Hematopoietic multipotent progenitor cell treated with erythropoietin and hydrocortisone succinate and interleukin-3 and kit ligand, for 4 days (in vitro differentiated cells): ENCODE measurements around the gene PIK3R6.

Source experiments
- DNase-seq: peaks from one replicate; pipeline ENCODE4 v3.0.0-alpha.2; 2015

The PIK3R6 gene

GRCh38 chr17:8893621-8894201, 26.2 kb upstream of the PIK3R6 start:
- no peak for DNase-seq

- no peak for DNase-seq
Observed at GRCh38 chr17:8893059-8893458, 25.6 kb upstream of the PIK3R6 start.

GRCh38 chr17:8892338-8892690, 24.8 kb upstream of the PIK3R6 start:
- no peak for DNase-seq

GRCh38 chr17:8890671-8891070, 23.2 kb upstream of the PIK3R6 start:
- no peak for DNase-seq

- no peak for DNase-seq
Observed at GRCh38 chr17:8889458-8890210, 22.2 kb upstream of the PIK3R6 start.

GRCh38 chr17:8888704-8889302, 21.3 kb upstream of the PIK3R6 start:
- DNase-seq, result no peak

GRCh38 chr17:8887834-8888703, 20.6 kb upstream of the PIK3R6 start:
- no peak for DNase-seq

GRCh38 chr17:8887301-8887700, 19.8 kb upstream of the PIK3R6 start:
- DNase-seq, result no peak

GRCh38 chr17:8885967-8886684, 18.7 kb upstream of the PIK3R6 start:
- DNase-seq, result no peak

- peak; percentile 56 for DNase-seq
Observed at GRCh38 chr17:8885163-8885966, 17.9 kb upstream of the PIK3R6 start.

GRCh38 chr17:8884336-8884990, 17.0 kb upstream of the PIK3R6 start:
- no peak for DNase-seq

- no peak for DNase-seq
Observed at GRCh38 chr17:8883353-8883752, 15.9 kb upstream of the PIK3R6 start.

- DNase-seq, result no peak
Observed at GRCh38 chr17:8881606-8882005, 14.1 kb upstream of the PIK3R6 start.

- no peak for DNase-seq
Observed at GRCh38 chr17:8880466-8880865, 13.0 kb upstream of the PIK3R6 start.

GRCh38 chr17:8879410-8879809, 11.9 kb upstream of the PIK3R6 start:
- no peak for DNase-seq

GRCh38 chr17:8877984-8878383, 10.5 kb upstream of the PIK3R6 start:
- DNase-seq, result no peak

GRCh38 chr17:8875957-8876356, 8.5 kb upstream of the PIK3R6 start:
- no peak for DNase-seq

- no peak for DNase-seq
Observed at GRCh38 chr17:8875436-8875835, 8.0 kb upstream of the PIK3R6 start.

- no peak for DNase-seq
Observed at GRCh38 chr17:8873801-8874715, 6.6 kb upstream of the PIK3R6 start.
